Mesendoderm (in vitro differentiated cells): ENCODE measurements around the gene RPS6KL1.
A peak's percentile ranks its signal among the peaks of the same experiment; 100 is the strongest.

Experiments
- DNase-seq: peaks from one replicate; pipeline ENCODE4 v3.0.0; 2013
- H2AK5ac ChIP-seq: 2 replicates; pipeline ENCODE4 v1.6.1; 2013; ENCODE audit warnings: low read length, inconsistent platforms
- H2BK120ac ChIP-seq: 2 replicates; pipeline ENCODE4 v1.6.1; 2013; ENCODE audit warnings: low read depth, mild to moderate bottlenecking, low read length, moderate library complexity, mixed read lengths
- H2BK15ac ChIP-seq: replicated peaks from 2 replicates; pipeline ENCODE4 v1.6.1; 2013; ENCODE audit warnings: low read depth, mild to moderate bottlenecking, moderate library complexity
- H2BK5ac ChIP-seq: 2 replicates; pipeline ENCODE4 v1.6.1; 2013; ENCODE audit warnings: low read length, inconsistent platforms
- H3K18ac ChIP-seq: 2 replicates; pipeline ENCODE4 v1.6.1; 2013; ENCODE audit warnings: mild to moderate bottlenecking, low read length, mixed read lengths
- H3K23ac ChIP-seq: one replicate; pipeline ENCODE4 v1.6.1; 2013; ENCODE audit warnings: low read length
- H3K27ac ChIP-seq: 2 replicates; pipeline ENCODE4 v1.5.1; 2013; ENCODE audit warnings: low read depth, mild to moderate bottlenecking, inconsistent platforms, low read length, moderate library complexity
- H3K27me3 ChIP-seq: 2 replicates; pipeline ENCODE4 v1.6.1; 2013; ENCODE audit warnings: low read length, control low read depth, mild to moderate bottlenecking, inconsistent platforms; ENCODE audit not compliant: insufficient read depth, poor library complexity
- H3K36me3 ChIP-seq: 2 replicates; pipeline ENCODE4 v1.6.1; 2013; ENCODE audit warnings: low read length, inconsistent platforms; ENCODE audit not compliant: control insufficient read depth, insufficient read depth
- H3K4ac ChIP-seq: one replicate; pipeline ENCODE4 v1.6.1; 2013; ENCODE audit warnings: low read depth, mild to moderate bottlenecking, low read length, moderate library complexity
- H3K4me1 ChIP-seq: 2 replicates; pipeline ENCODE4 v1.6.1; 2013; ENCODE audit warnings: low read depth, low read length, inconsistent platforms; ENCODE audit not compliant: control insufficient read depth
- H3K4me2 ChIP-seq: 2 replicates; pipeline ENCODE4 v1.6.1; 2013; ENCODE audit warnings: low read length
- H3K4me3 ChIP-seq: 2 replicates; pipeline ENCODE4 v1.5.1; 2013; ENCODE audit warnings: mild to moderate bottlenecking, low read length
- H3K56ac ChIP-seq: one replicate; pipeline ENCODE4 v1.6.1; 2013; ENCODE audit warnings: low read length
- H3K79me1 ChIP-seq: 2 replicates; pipeline ENCODE4 v1.6.1; 2013; ENCODE audit warnings: low read length, inconsistent platforms
- H3K79me2 ChIP-seq: 2 replicates; pipeline ENCODE4 v1.6.1; 2013; ENCODE audit warnings: mild to moderate bottlenecking, low read length; ENCODE audit not compliant: control insufficient read depth, insufficient read depth
- H3K9ac ChIP-seq: 2 replicates; pipeline ENCODE4 v1.6.1; 2013; ENCODE audit warnings: low read length, inconsistent platforms
- H4K5ac ChIP-seq: one replicate; pipeline ENCODE4 v1.6.1; 2013; ENCODE audit warnings: low read length
- H4K8ac ChIP-seq: one replicate; pipeline ENCODE4 v1.6.1; 2013; ENCODE audit warnings: low read depth, mild to moderate bottlenecking, control low read depth, low read length, moderate library complexity
- WGBS: extraction: QIAGEN DNeasy Blood & Tissue Kit; methylation state at CpG from one replicate; pipeline ENCODE4 v1.1.7; 2013; ENCODE audit warnings: low lambda C conversion rate, missing lambda C conversion rate; ENCODE audit not compliant: insufficient coverage; ENCODE audit errors: extremely low coverage; 5-methylcytosine and 5-hydroxymethylcytosine counted together

The RPS6KL1 gene

DNA sequence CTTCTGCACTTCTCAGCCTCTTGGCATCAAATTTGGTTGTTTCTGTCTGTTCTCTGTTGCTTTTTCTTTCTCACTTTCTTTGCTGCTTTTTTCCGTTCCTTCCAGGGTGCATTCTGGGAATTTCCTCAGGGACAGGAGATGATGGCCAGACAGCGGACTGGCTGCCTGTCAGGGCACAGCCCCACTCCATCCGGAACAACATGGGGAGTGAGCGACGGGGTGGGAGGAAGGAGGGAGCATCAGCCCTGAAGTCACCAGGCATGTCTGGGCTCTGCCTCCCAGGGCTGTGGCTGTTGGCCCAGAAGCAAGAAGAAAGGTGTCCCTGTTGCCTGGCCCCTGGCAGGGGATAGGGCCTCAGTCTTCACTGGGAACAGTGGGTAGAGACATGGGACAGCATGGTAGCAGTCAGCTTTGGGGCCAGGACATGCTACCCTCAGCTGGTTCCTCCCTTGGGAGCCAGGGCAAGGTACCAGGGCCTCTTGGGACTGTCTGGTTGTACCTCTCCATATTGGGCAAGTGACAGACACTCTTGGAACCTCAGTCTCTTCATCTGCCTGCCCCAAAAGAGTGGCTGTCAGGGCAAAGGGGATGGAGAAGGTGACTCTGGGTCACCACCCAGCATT, 23.7 kb upstream of the RPS6KL1 start:
- no peak overlapping the region for H2BK120ac ChIP-seq
- WGBS: no CpG with 5 or more reads among the region's 5 CpGs
- no peak overlapping the region for H2BK5ac ChIP-seq
- H3K27me3 ChIP-seq: no peaks in the 10 kb centered on the region
- no peak overlapping the region for H3K4me3 ChIP-seq
- no peaks in the 10 kb centered on the region for H3K4me1 ChIP-seq
- no peaks in the 10 kb centered on the region for H3K79me2 ChIP-seq
- no peak overlapping the region for H3K4ac ChIP-seq
- no peak overlapping the region for H3K56ac ChIP-seq
- no peaks in the 10 kb centered on the region for H3K36me3 ChIP-seq
- no peaks in the 10 kb centered on the region for H3K79me1 ChIP-seq
- DNase-seq: peak; percentile 43
- no peak overlapping the region for H3K4me2 ChIP-seq
- H2BK15ac ChIP-seq: no peak overlapping the region
- no peak overlapping the region for H4K5ac ChIP-seq
- no peak overlapping the region for H3K9ac ChIP-seq
- no peak overlapping the region for H4K8ac ChIP-seq
- no peak overlapping the region for H3K18ac ChIP-seq
- H3K27ac ChIP-seq: no peak overlapping the region
- no peak overlapping the region for H2AK5ac ChIP-seq
- no peak overlapping the region for H3K23ac ChIP-seq

GRCh38 chr14:74945852-74946658, 23.0 kb upstream of the RPS6KL1 start:
- Histone ChIP-seq H2AK5ac (no peak overlapping the region), H3K18ac (no peak overlapping the region), H3K23ac (no peak overlapping the region), H2BK15ac (no peak overlapping the region), H3K27ac (no peak overlapping the region), H3K27me3 (no peaks in the 10 kb centered on the region), H3K79me1 (no peaks in the 10 kb centered on the region), H3K4me1 (no peaks in the 10 kb centered on the region), H4K5ac (no peak overlapping the region), H3K79me2 (no peaks in the 10 kb centered on the region), H3K4me3 (no peak overlapping the region), H3K4ac (no peak overlapping the region), H4K8ac (no peak overlapping the region), H2BK120ac (no peak overlapping the region), H3K4me2 (no peak overlapping the region), H3K9ac (no peak overlapping the region), H3K36me3 (no peaks in the 10 kb centered on the region), H3K56ac (peak overlapping the region; percentile 30), H2BK5ac (no peak overlapping the region)
- peak; percentile 84 for DNase-seq
- WGBS: no CpG with 5 or more reads among the region's 17 CpGs

- peak; percentile 81 for DNase-seq
- no peak overlapping the region for H2BK5ac ChIP-seq
- no peak overlapping the region for H2BK120ac ChIP-seq
- H3K4ac ChIP-seq: no peak overlapping the region
- H3K27me3 ChIP-seq: no peaks in the 10 kb centered on the region
- H3K4me2 ChIP-seq: no peak overlapping the region
- no peak overlapping the region for H3K23ac ChIP-seq
- no peak overlapping the region for H2AK5ac ChIP-seq
- H3K27ac ChIP-seq: no peak overlapping the region
- no peak overlapping the region for H3K56ac ChIP-seq
- no peak overlapping the region for H4K8ac ChIP-seq
- H3K9ac ChIP-seq: no peak overlapping the region
- no CpG with 5 or more reads among the region's 17 CpGs for WGBS
- no peaks in the 10 kb centered on the region for H3K4me1 ChIP-seq
- H2BK15ac ChIP-seq: no peak overlapping the region
- no peaks in the 10 kb centered on the region for H3K79me1 ChIP-seq
- H3K18ac ChIP-seq: no peak overlapping the region
- no peaks in the 10 kb centered on the region for H3K79me2 ChIP-seq
- H4K5ac ChIP-seq: no peak overlapping the region
- no peaks in the 10 kb centered on the region for H3K36me3 ChIP-seq
- H3K4me3 ChIP-seq: no peak overlapping the region
Observed at GRCh38 chr14:74945261-74945851, 22.3 kb upstream of the RPS6KL1 start.

GRCh38 chr14:74942608-74943007, 19.5 kb upstream of the RPS6KL1 start:
- H3K36me3 ChIP-seq: no peaks in the 10 kb centered on the region
- no peak overlapping the region for H3K4ac ChIP-seq
- no peak overlapping the region for H3K4me2 ChIP-seq
- no peaks in the 10 kb centered on the region for H3K4me1 ChIP-seq
- no peak overlapping the region for H2BK5ac ChIP-seq
- no peaks in the 10 kb centered on the region for H3K27me3 ChIP-seq
- H3K9ac ChIP-seq: no peak overlapping the region
- no peak overlapping the region for H4K5ac ChIP-seq
- H3K56ac ChIP-seq: no peak overlapping the region
- H2BK15ac ChIP-seq: no peak overlapping the region
- H2BK120ac ChIP-seq: no peak overlapping the region
- no peak overlapping the region for H4K8ac ChIP-seq
- no peak overlapping the region for H2AK5ac ChIP-seq
- no peak overlapping the region for H3K18ac ChIP-seq
- no peak overlapping the region for H3K23ac ChIP-seq
- no CpG with 5 or more reads among the region's 11 CpGs for WGBS
- no peak for DNase-seq
- H3K79me2 ChIP-seq: no peaks in the 10 kb centered on the region
- no peaks in the 10 kb centered on the region for H3K79me1 ChIP-seq
- H3K4me3 ChIP-seq: no peak overlapping the region
- no peak overlapping the region for H3K27ac ChIP-seq

GRCh38 chr14:74942181-74942580, 19.1 kb upstream of the RPS6KL1 start:
- DNase-seq: no peak
- Histone ChIP-seq H2BK120ac (no peak overlapping the region), H3K79me1 (no peaks in the 10 kb centered on the region), H3K27me3 (no peaks in the 10 kb centered on the region), H3K36me3 (no peaks in the 10 kb centered on the region), H3K27ac (no peak overlapping the region), H3K79me2 (no peaks in the 10 kb centered on the region), H3K56ac (no peak overlapping the region), H3K18ac (no peak overlapping the region), H3K4me3 (no peak overlapping the region), H4K8ac (no peak overlapping the region), H4K5ac (no peak overlapping the region), H2BK15ac (no peak overlapping the region), H3K4me1 (no peaks in the 10 kb centered on the region), H3K23ac (no peak overlapping the region), H3K4ac (no peak overlapping the region), H2BK5ac (no peak overlapping the region), H3K9ac (no peak overlapping the region), H3K4me2 (no peak overlapping the region), H2AK5ac (no peak overlapping the region)
- no CpG with 5 or more reads among the region's 12 CpGs for WGBS
